ENCODE results near the gene AVEN.

- TF ChIP-seq CTCF (IDR thresholded peaks at IDR 0.05) (no peak), POLR2A (IDR thresholded peaks at IDR 0.05) (no peak)
Observed at GRCh38 chr15:34038871-34039789, at the start of gene AVEN.
